GM12878 (cell line): ENCODE measurements around the gene MARK4. TPM values are rescaled to one million over a fixed set of nuclear protein-coding genes. Genes with fewer than 3 reads are reported as not detected.

Experiments used
- ATAC-seq: fragments of 200-7000 bp; cut with Tn5 transposase; 3 replicates; pipeline ENCODE4 v1.9.1; 2020; ENCODE audit warnings: mild to moderate bottlenecking, moderate library complexity
- BruUV-seq: library from RNA; stranded (reverse); fragments of 400-500 nt; replicated peaks from 2 replicates; lab custom pipeline; 2021; lab: Mats Ljungman, UMichigan
- CTCF ChIA-PET: fragments of 300-600 bp; sonication (Branson Sonifier 250); formaldehyde crosslinking; extraction: SDS; loops from one replicate; lab custom pipeline; 2021; ENCODE audit warnings: inconsistent platforms; lab: Yijun Ruan, JAX
- POLR2A ChIA-PET: fragments of 350-600 bp; formaldehyde crosslinking; extraction: SDS; loops from one replicate; lab custom pipeline; 2021; ENCODE audit warnings: inconsistent platforms; lab: Charles Lee
- RAD21 ChIA-PET: fragments of 300-600 bp; sonication (Branson Sonifier 250); formaldehyde crosslinking; loops from one replicate; lab custom pipeline; 2023; ENCODE audit warnings: antibody characterized with exemption; ENCODE audit not compliant: unreplicated experiment; lab: Charles Lee
- SMC1A ChIA-PET: fragments of 300-600 bp; sonication (Branson Sonifier 250); formaldehyde crosslinking; loops from one replicate; lab custom pipeline; 2023; ENCODE audit not compliant: unreplicated experiment, uncharacterized antibody; lab: Charles Lee
- DNase-seq: peaks from one replicate; pipeline ENCODE4 v3.0.0-alpha.2; 2011; ENCODE audit warnings: low read depth, low spot score
- FAIRE-seq: peaks from 3 replicates; lab custom pipeline; 2011; peaks lifted over from hg19 to GRCh38; lab: Jason Lieb, UNC
- H2AFZ ChIP-seq: 2 replicates; pipeline ENCODE4 v1.6.0; 2011; ENCODE audit warnings: low read depth, low read length, control low read depth; ENCODE audit not compliant: control insufficient read depth
- H3K27ac ChIP-seq: 2 replicates; pipeline ENCODE4 v1.5.1; 2011; ENCODE audit warnings: control low read depth; ENCODE audit not compliant: control insufficient read depth, insufficient read depth
- H3K27me3 ChIP-seq, 2 experiments: replicated peaks in 1 of 2; 2 replicates each; pipeline versions ENCODE4 v1.6.0 to v1.6.1; 2011; ENCODE audit warnings: low read length in 1 of 2; ENCODE audit not compliant: control insufficient read depth in 2 of 2, insufficient read depth in 2 of 2
- H3K36me3 ChIP-seq, 2 experiments: 2 replicates each; pipeline ENCODE4 v1.5.1; 2011; ENCODE audit warnings: low read length in 1 of 2; ENCODE audit not compliant: control insufficient read depth in 2 of 2, insufficient read depth in 2 of 2
- H3K4me1 ChIP-seq: 2 replicates; pipeline ENCODE4 v1.6.1; 2011; ENCODE audit warnings: mild to moderate bottlenecking, low read length, moderate library complexity, mixed read lengths; ENCODE audit not compliant: control insufficient read depth, insufficient read depth
- H3K4me2 ChIP-seq: 2 replicates; pipeline ENCODE4 v1.6.0; 2011; ENCODE audit warnings: control low read depth; ENCODE audit not compliant: control insufficient read depth, insufficient read depth
- H3K4me3 ChIP-seq: fragments of 200-600 bp; sonication (generic); 2 replicates; pipeline ENCODE4 v1.5.1; 2016
- H3K79me2 ChIP-seq: 2 replicates; pipeline ENCODE4 v1.6.0; 2011; ENCODE audit warnings: low read length; ENCODE audit not compliant: control insufficient read depth, insufficient read depth
- H3K9ac ChIP-seq: 2 replicates; pipeline ENCODE4 v1.8.0; 2011; ENCODE audit warnings: low read length, control low read depth, mixed read lengths; ENCODE audit not compliant: control insufficient read depth, insufficient read depth
- H3K9me3 ChIP-seq: replicated peaks from 3 replicates; pipeline ENCODE4 v1.5.1; 2011; ENCODE audit warnings: mild to moderate bottlenecking, low read length; ENCODE audit not compliant: control insufficient read depth, insufficient read depth
- H4K20me1 ChIP-seq: 2 replicates; pipeline ENCODE4 v1.6.0; 2011; ENCODE audit not compliant: control insufficient read depth, insufficient read depth
- BMI1 ChIP-seq: fragments of 450-650 bp; IDR thresholded peaks from 2 replicates; pipeline ENCODE4 v1.6.1; 2016; ENCODE audit warnings: mild to moderate bottlenecking, moderate library complexity, borderline replicate concordance
- CBFB ChIP-seq: IDR thresholded peaks from 2 replicates; pipeline ENCODE4 v1.6.1; 2016; ENCODE audit warnings: antibody characterized with exemption, low read depth
- CHD1 ChIP-seq: IDR thresholded peaks from 2 replicates; pipeline ENCODE4 v1.6.1; 2012; ENCODE audit warnings: low read depth, low read length, improper control_type of control experiment
- FOS ChIP-seq: IDR thresholded peaks from 3 replicates; pipeline ENCODE4 v1.6.1; 2011; ENCODE audit warnings: borderline replicate concordance; ENCODE audit not compliant: insufficient read length; ENCODE audit errors: extremely low read depth
- HCFC1 ChIP-seq: fragments of 150-350 bp; IDR thresholded peaks from 2 replicates; pipeline ENCODE4 v1.6.1; 2014; ENCODE audit warnings: low read length
- IRF4 ChIP-seq: IDR thresholded peaks from 2 replicates; pipeline ENCODE4 v1.6.1; 2011; ENCODE audit warnings: low read depth, low read length
- MXI1 ChIP-seq: fragments of 150-350 bp; IDR thresholded peaks from 2 replicates; pipeline ENCODE4 v1.6.1; 2011; ENCODE audit warnings: low read depth, mild to moderate bottlenecking, inconsistent platforms, low read length, improper control_type of control experiment
- NR2C2 ChIP-seq: IDR thresholded peaks from 2 replicates; pipeline ENCODE4 v1.6.1; 2011; ENCODE audit warnings: borderline replicate concordance, low read depth; ENCODE audit not compliant: control insufficient read depth, insufficient read length
- PAX5 ChIP-seq: IDR thresholded peaks from 2 replicates; pipeline ENCODE4 v1.6.1; 2011; ENCODE audit warnings: low read depth, low read length, borderline replicate concordance
- PML ChIP-seq: IDR thresholded peaks from 2 replicates; pipeline ENCODE4 v1.6.1; 2012; ENCODE audit warnings: low read length, inconsistent platforms
- RUNX3 ChIP-seq: IDR thresholded peaks from 2 replicates; pipeline ENCODE4 v1.6.1; 2012; ENCODE audit warnings: low read length, inconsistent platforms
- SIX5 ChIP-seq: IDR thresholded peaks from 2 replicates; pipeline ENCODE4 v1.6.1; 2011; ENCODE audit warnings: mild to moderate bottlenecking, low read depth, low read length, moderate library complexity; ENCODE audit not compliant: severe bottlenecking
- SUZ12 ChIP-seq: fragments of 200-600 bp; sonication (generic); IDR thresholded peaks from one replicate; pipeline ENCODE4 v1.6.1; 2018; ENCODE audit warnings: antibody characterized with exemption, mild to moderate bottlenecking; ENCODE audit not compliant: unreplicated experiment
- TARDBP ChIP-seq: IDR thresholded peaks from 2 replicates; pipeline ENCODE4 v1.6.1; 2016; ENCODE audit warnings: borderline replicate concordance
- ZSCAN29 ChIP-seq: fragments of 450-650 bp; IDR thresholded peaks from 2 replicates; pipeline ENCODE4 v1.6.1; 2017; ENCODE audit warnings: mild to moderate bottlenecking, moderate library complexity
- WGBS: methylation state at CpG from one replicate; pipeline ENCODE4 v1.1.6; 2016; ENCODE audit warnings: low lambda C conversion rate; ENCODE audit not compliant: insufficient replicate concordance, insufficient coverage; ENCODE audit errors: missing lambda C conversion rate; 5-methylcytosine and 5-hydroxymethylcytosine counted together
- in situ Hi-C: fragments of 300-500 bp; cut with MboI; formaldehyde crosslinking; loops from 9 replicates; pipeline ENCODE4 v1.14.3; 2018; ENCODE audit warnings: mixed read lengths
- intact Hi-C: fragments of 100-400 bp; cut with micrococcal nuclease; formaldehyde crosslinking; loops from one replicate; pipeline ENCODE4 v1.14.2; 2022; ENCODE audit not compliant: unreplicated experiment
- polyA plus RNA-seq, 11 experiments: library from polyadenylated mRNA; depleted of rRNA in 4 of 11; unstranded in 6 of 11; stranded (reverse) in 5 of 11; fragments of >200 nt; fragmentation: Nextera tagmentation in 4 of 11; fragmentation: Illumina TruSeq in 1 of 11; extraction: Ambion mirVana in 4 of 11; extraction: Trizol in 1 of 11; gene quantifications; 1 replicate in 1 of 11; 2 replicates in 10 of 11; pipeline versions ENCODE4 v1.2.1 to v1.2.3, GENCODE V29; 2011 to 2016; ENCODE audit warnings: inconsistent platforms in 2 of 11, missing spikeins in 2 of 11, low read depth in 1 of 11
- total RNA-seq, 4 experiments: library from RNA; depleted of rRNA in 3 of 4; stranded (reverse); fragments of >200 nt in 3 of 4; fragmentation: Illumina TruSeq in 1 of 4; extraction: Trizol in 1 of 4; gene quantifications; 2 replicates each; pipeline versions ENCODE4 v1.2.1 to v1.2.3, GENCODE V29; 2013 to 2021
- TF ChIP-seq, protein P1 (sequence below): IDR thresholded peaks from 2 replicates; pipeline ENCODE4 v1.6.1; 2011; ENCODE audit warnings: low read depth, mild to moderate bottlenecking, low read length, moderate library complexity, borderline replicate concordance; ENCODE audit errors: extremely low read depth
- TF ChIP-seq, protein P2 (sequence below): fragments of 150-350 bp; IDR thresholded peaks from 2 replicates; pipeline ENCODE4 v1.6.1; 2014; ENCODE audit warnings: mild to moderate bottlenecking, low read depth, low read length

MARK4 gene
- total and polyA plus RNA-seq, 10 of the 15 experiments (the other 5 are each of a cell fraction or from before 2014, with no cell fraction given), result 0.66 to 24.3 (median 5.1) TPM

DNA sequence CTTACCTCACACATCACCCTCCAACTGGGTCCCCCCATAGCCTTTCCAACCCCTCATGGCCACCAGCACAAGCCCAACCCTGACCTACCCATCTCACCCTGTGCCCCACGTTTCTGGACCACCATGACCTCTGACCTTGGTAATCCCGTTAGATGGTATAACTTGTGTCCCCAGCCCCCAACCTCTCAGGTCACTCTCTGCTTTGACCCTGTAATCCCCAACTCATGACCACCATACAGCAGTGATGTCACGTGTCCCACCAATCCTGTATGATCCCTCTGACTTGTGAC, 98.0 kb downstream of the MARK4 start:
- no TSS peak for BruUV-seq
- Histone ChIP-seq H3K4me1 (no peaks in the 10 kb centered on the region), H3K9ac (no peak overlapping the region), H3K36me3 (peaks cover 0 to 4% of the 10 kb centered on the region in 2 experiments), H3K79me2 (no peaks in the 10 kb centered on the region), H2AFZ (no peak overlapping the region), H3K9me3 (no peaks in the 10 kb centered on the region), H3K4me3 (no peak overlapping the region), H3K27me3 (no peaks in the 10 kb centered on the region), H3K4me2 (no peak overlapping the region), H4K20me1 (no peaks in the 10 kb centered on the region), H3K27ac (no peak overlapping the region)
- FAIRE-seq (no peak), ATAC-seq (no peak), DNase-seq (no peak)
- ChIA-PET CTCF (no interaction called here), RAD21 (no interaction called here), SMC1A (no interaction called here), POLR2A (no interaction called here)
- intact Hi-C loops (no loop called here), in situ Hi-C loops (no loop called here)
- WGBS, result 35% methylated on average over 3 of the region's 3 CpGs
- TF ChIP-seq TARDBP (no peak), NR2C2 (peak; percentile 13), IRF4 (no peak), SUZ12 (no peak), PAX5 (no peak), PML (no peak)

DNA sequence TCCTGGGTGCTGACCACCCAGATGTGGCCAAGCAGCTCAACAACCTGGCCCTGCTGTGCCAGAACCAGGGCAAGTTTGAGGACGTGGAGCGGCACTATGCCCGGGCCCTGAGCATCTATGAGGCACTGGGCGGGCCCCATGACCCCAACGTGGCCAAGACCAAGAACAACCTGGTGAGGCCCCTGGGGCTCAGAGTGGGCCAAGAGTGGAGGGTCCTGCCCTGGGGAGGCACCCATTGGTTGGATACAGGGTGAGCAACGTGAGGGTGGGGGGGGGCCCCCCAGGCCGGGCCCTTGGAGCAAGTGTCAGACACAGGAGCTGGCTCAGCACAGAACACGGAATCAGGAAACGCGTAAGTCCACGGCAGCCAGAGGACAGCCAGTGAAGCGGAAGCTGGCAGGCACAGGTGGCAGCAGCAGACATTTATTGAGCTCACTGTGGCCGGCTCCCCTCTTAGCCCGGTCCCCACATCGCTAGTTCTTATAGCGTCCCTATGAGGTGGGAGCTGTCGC, 98.4 kb downstream of the MARK4 start:
- no peak overlapping the region for H3K27ac ChIP-seq
- no peaks in the 10 kb centered on the region for H3K4me1 ChIP-seq
- no peaks in the 10 kb centered on the region for H3K79me2 ChIP-seq
- intact Hi-C loops, result no loop called here
- RAD21 ChIA-PET, result no interaction called here
- SMC1A ChIA-PET, result no interaction called here
- POLR2A ChIA-PET, result no interaction called here
- H3K36me3 ChIP-seq, result peaks cover 0 to 4% of the 10 kb centered on the region in 2 experiments
- no peak overlapping the region for H3K4me2 ChIP-seq
- FAIRE-seq (no peak), ATAC-seq (no peak), DNase-seq (no peak)
- in situ Hi-C loops, result no loop called here
- BruUV-seq, result no TSS peak
- H3K4me3 ChIP-seq, result no peak overlapping the region
- H3K27me3 ChIP-seq, result no peaks in the 10 kb centered on the region
- 79% methylated on average over 17 of the region's 17 CpGs for WGBS
- no peak overlapping the region for H3K9ac ChIP-seq
- no peaks in the 10 kb centered on the region for H4K20me1 ChIP-seq
- H3K9me3 ChIP-seq, result no peaks in the 10 kb centered on the region
- no peak overlapping the region for H2AFZ ChIP-seq
- CTCF ChIA-PET, result no interaction called here
- no peak for TF ChIP-seq MXI1
- no peak for TF ChIP-seq CBFB
- TF ChIP-seq SIX5, result no peak
- no peak for TF ChIP-seq ZSCAN29
- TF ChIP-seq, protein P1, sequence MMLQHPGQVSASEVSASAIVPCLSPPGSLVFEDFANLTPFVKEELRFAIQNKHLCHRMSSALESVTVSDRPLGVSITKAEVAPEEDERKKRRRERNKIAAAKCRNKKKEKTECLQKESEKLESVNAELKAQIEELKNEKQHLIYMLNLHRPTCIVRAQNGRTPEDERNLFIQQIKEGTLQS, result no peak
- TF ChIP-seq RUNX3, result no peak
- no peak for TF ChIP-seq HCFC1
- TF ChIP-seq SUZ12, result no peak
- TF ChIP-seq BMI1, result no peak
- TF ChIP-seq CHD1, result no peak
- no peak for TF ChIP-seq FOS
- TF ChIP-seq, protein P2, sequence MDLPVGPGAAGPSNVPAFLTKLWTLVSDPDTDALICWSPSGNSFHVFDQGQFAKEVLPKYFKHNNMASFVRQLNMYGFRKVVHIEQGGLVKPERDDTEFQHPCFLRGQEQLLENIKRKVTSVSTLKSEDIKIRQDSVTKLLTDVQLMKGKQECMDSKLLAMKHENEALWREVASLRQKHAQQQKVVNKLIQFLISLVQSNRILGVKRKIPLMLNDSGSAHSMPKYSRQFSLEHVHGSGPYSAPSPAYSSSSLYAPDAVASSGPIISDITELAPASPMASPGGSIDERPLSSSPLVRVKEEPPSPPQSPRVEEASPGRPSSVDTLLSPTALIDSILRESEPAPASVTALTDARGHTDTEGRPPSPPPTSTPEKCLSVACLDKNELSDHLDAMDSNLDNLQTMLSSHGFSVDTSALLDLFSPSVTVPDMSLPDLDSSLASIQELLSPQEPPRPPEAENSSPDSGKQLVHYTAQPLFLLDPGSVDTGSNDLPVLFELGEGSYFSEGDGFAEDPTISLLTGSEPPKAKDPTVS, result no peak
